ENCODE data around the gene KCNQ5.
"Not testable (repeated sequence)": the region's sequence is repeated elsewhere in the genome, so short reads cannot be mapped to it uniquely, and the experiment has no call there.

KCNQ5 gene

GRCh38 chr6:72856801-72857200, 234.9 kb downstream of the KCNQ5 start:
- DNase-seq, result no peak

GRCh38 chr6:72857791-72858585, 236.1 kb downstream of the KCNQ5 start:
- DNase-seq, result no peak

- no peak for DNase-seq
These were observed 239.2 kb downstream of the KCNQ5 start for GRCh38 chr6:72861059-72861458.

- DNase-seq, result no peak
These were observed 240.1 kb downstream of the KCNQ5 start for GRCh38 chr6:72861935-72862432.

GRCh38 chr6:72863131-72863530, 241.3 kb downstream of the KCNQ5 start:
- no peak for DNase-seq

DNA sequence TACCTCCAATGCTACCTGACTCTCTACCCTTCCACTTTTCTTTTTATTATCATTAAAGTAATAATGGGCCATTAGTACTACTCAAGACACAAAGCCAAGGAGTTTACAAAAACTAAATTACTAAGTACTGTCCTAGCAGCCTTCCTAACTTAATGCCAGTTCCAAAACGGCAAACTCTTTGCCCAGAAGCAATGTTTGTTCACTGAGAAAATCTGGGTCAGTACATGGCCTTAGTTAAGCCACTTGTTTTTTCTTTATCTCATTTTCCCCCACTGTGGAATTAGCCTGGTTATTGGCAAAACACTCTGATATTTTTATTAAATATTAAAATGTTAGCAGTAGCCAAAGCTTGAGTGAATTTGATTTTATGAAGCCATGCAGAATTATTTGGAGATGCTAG, 242.4 kb downstream of the KCNQ5 start:
- no peak for DNase-seq

GRCh38 chr6:72864799-72865198, 242.9 kb downstream of the KCNQ5 start:
- DNase-seq, result no peak

DNA sequence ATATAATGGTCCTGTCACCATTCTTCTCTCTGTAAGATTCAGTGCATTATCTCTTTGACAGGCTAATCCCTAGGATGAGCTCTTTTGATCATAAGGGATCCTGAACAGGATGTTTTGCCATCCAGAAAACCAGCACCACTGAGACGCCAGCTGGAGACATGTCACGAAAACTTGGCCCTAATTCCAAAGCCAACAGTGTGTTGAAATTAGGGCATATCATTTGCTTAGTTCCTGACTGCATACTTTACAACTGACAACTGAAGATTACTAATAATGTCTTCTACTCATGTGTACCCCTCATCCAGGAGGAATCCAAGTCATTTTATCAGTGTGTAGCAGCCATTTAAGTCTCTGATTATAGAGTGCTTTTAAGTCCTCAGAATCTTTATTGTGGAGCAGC, 243.6 kb downstream of the KCNQ5 start:
- DNase-seq, result no peak

DNA sequence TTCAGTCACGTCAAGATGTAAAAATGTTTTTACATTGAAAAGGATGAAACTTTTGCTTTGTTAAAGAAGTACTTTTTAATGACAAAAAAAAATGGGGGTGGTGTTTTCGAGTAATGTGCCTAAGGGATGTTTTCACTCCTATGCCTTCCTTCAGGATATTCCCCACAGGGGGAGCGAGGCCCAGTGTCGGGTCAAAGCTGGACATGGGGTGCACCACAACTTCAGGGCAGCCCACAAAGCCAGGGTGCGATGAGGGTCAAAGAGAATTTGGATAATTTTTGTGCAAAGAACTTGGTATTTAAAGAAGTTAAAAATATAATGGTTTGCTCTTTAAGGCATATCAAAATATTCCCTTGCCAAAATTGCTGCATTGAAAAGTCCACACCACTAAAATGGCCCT, 247.8 kb downstream of the KCNQ5 start:
- no peak for DNase-seq

DNA sequence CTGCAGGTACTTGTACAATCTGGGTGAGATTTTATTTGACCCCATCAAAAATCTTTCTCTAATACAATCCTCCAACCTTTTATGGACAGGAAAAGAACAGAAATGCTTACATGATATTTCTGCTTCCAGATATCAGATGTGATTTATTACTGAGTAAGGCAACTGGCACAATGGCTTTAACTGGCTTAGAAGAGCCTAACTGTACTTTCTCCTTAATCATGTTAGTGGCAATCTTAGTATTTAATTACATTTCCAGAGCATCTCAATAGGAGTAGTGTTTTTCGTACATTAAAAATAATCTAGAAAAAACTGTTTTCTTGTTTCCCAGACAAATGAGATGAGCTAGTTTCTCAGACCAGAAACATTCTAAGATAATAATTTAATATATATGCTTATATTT, 251.6 kb downstream of the KCNQ5 start:
- DNase-seq, result no peak

- no peak for DNase-seq
These were observed 254.4 kb downstream of the KCNQ5 start for GRCh38 chr6:72876256-72876655.

- no peak for DNase-seq
These were observed 264.3 kb downstream of the KCNQ5 start for GRCh38 chr6:72886170-72886569.

GRCh38 chr6:72890233-72890632, 268.4 kb downstream of the KCNQ5 start:
- no peak for DNase-seq

DNA sequence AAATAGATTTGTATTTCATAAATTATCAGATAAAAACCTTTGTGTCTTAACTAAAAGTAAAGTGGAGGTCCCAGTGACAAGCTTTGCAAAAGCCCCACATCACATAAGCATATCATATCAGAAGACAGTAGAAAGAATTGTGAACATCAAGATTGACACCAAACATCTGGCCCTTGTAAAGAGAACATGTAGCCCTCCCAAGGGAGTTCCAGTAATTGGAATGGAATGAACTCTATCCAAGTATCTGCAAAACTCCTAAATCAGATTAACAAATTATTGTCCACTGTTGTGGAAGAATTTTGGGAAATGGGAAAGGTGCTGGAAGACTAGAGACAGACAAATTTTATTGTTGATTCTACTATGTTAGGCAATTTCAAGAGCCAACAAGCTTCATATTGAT, 268.8 kb downstream of the KCNQ5 start:
- no peak for DNase-seq

- DNase-seq, result no peak
These were observed 271.0 kb downstream of the KCNQ5 start for GRCh38 chr6:72892901-72893300.

DNA sequence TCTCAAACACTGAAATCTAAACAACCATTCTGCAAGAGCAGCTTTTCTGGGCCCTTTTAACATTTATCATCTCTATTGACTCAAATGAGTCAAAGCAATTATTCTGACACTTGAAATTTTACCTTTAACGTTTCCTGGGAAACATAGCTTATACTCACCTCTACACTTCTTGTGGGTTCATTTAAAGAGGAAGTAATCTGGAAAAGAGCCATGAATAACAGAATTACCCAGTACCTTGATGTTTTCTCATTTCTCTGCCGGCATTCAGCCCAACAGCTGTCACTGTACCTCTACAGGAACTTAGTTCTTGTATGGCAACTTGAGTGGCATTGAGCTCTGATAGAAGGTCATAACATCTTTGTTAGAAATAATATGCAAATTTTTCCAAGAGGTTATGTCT, 272.2 kb downstream of the KCNQ5 start:
- DNase-seq, result no peak

DNA sequence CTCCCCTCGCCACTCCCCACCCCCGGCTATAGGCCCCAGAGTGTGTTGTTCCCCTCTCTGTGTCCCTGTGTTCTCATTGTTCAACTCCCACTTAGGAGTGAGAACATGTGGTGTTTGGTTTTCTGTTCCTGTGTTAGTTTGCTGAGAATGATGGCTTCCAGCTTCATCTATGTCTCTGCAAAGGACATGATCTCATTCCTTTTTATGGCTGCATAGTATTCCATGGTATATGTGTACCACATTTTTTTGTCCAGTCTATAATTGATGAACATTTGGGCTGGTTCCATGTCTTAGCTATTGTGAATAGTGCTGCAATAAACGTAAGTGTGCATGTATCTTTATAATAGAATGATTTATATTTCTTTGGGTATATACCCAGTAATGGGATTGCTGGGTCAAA, 276.4 kb downstream of the KCNQ5 start:
- DNase-seq, result not testable (repeated sequence)

- DNase-seq, result no peak
These were observed 284.0 kb downstream of the KCNQ5 start for GRCh38 chr6:72905705-72906478.

GRCh38 chr6:72911463-72912155, 289.7 kb downstream of the KCNQ5 start:
- DNase-seq, result no peak

GRCh38 chr6:72913797-72914196, 291.9 kb downstream of the KCNQ5 start:
- no peak for DNase-seq

- no peak for DNase-seq
These were observed 294.4 kb downstream of the KCNQ5 start for GRCh38 chr6:72916298-72916697.

DNA sequence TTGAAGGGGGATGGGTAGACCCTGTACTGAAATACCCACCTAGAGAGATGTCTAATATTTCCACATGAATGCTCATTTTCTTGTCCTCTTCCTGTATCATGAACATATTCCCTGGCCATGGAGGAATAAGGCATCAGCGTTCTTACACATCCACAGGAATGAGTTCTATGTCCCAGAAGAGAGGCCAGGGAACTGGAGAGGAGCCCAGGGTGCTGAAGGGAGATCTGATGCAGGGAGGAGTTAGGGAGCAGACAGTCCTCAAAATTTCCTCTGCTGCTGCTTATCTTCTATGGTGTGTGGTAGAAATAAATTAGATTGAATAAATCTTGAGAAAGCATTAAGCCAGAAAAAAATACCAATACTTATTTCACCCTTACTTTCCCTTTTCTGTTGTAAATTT, 295.0 kb downstream of the KCNQ5 start:
- DNase-seq, result no peak

DNA sequence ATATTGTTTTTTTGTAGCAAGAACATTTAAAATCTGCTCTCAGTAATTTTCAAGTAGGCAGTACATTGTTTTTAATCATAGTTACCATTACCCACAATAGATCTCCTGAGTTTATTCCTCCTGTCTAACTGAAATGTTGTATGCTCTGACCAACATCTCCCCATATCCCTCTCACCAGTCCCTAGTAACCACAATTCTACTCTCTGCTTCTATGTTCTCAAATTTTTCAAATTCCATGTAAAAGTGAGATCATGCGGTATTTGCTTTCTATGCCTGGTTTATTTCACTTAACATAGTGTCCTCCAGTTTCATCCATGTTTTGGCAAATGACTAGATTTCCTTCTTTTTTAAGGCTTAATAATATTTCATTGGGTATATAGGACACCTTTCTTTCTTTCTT, 300.5 kb downstream of the KCNQ5 start:
- DNase-seq, result no peak

- no peak for DNase-seq
These were observed 303.3 kb downstream of the KCNQ5 start for GRCh38 chr6:72925136-72925535.

Data from activated CD8-positive, alpha-beta memory T cell treated with anti-CD3 and anti-CD28 coated beads for 24 hours (primary cell).